ENCODE measurements around the gene PDZD11. TPM values are rescaled to one million over a fixed set of nuclear protein-coding genes. Genes with fewer than 3 reads are reported as not detected.

PDZD11 gene
- total RNA-seq, 1 experiment from 2014 or later: 30.6 TPM

DNA sequence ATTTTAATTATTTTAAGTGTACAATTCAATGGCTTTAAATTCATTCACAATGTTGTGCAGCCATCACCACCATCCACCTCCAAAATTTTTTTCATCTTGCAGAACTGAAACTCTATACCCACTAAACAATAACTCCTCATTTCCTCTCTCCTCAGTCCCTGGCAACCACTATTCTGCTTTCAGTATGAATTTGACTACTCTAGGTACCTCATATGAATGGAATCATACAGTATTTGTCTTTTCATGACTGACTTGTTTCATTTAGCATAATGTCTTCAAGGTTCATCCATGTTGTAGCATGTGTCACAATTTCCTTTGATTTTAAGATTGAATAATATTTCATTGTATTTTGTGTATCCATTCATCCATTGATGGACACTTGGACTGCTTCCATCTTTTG, 47.0 kb upstream of the PDZD11 start:
- no peak overlapping the region for H3K27ac Mint-ChIP-seq
- H4K20me1 ChIP-seq (ENCODE audit: control insufficient read depth, insufficient read depth, insufficient read length): no peaks in the 10 kb centered on the region
- H2AFZ ChIP-seq (ENCODE audit: low read length): no peak overlapping the region

More for the DNA sequence above, 47.0 kb upstream of the PDZD11 start:
- Histone ChIP-seq H3K27ac (ENCODE audit: insufficient read length, low read depth, low read length) (no peak overlapping the region), H2BK120ac (ENCODE audit: low read depth, low read length, poor library complexity, severe bottlenecking) (no peak overlapping the region), H2AK5ac (ENCODE audit: insufficient read length, low read length) (no peak overlapping the region), H3K14ac (ENCODE audit: insufficient read depth, low read length) (no peak overlapping the region), H3K56ac (ENCODE audit: insufficient read length, low read depth, low read length) (no peak overlapping the region), H3K79me1 (ENCODE audit: insufficient read depth, low read depth, low read length, poor library complexity, severe bottlenecking) (no peaks in the 10 kb centered on the region), H3K23ac (ENCODE audit: insufficient read length, low read depth, low read length) (no peak overlapping the region), H3K4ac (ENCODE audit: low read depth, low read length) (no peak overlapping the region), H4K91ac (ENCODE audit: insufficient read length, low read depth, low read length) (no peak overlapping the region), H3K27me3 (ENCODE audit: insufficient read depth, low read length) (no peaks in the 10 kb centered on the region), H2BK20ac (ENCODE audit: low read depth, low read length, poor library complexity, severe bottlenecking) (no peak overlapping the region), H4K5ac (ENCODE audit: insufficient read length, low read depth, low read length) (no peak overlapping the region), H3K23me2 (ENCODE audit: insufficient read length, low read depth, low read length, poor library complexity, severe bottlenecking) (no peaks in the 10 kb centered on the region), H3K9ac (ENCODE audit: extremely low read depth, insufficient read length, low read length) (no peak overlapping the region), H3K9me3 (ENCODE audit: control insufficient read depth, low read depth, low read length) (peaks cover 3% of the 10 kb centered on the region), H2BK5ac (ENCODE audit: insufficient read length, low read length) (no peak overlapping the region), H2BK15ac (ENCODE audit: low read depth, low read length) (no peak overlapping the region), H3K4me2 (ENCODE audit: insufficient read depth, insufficient read length, low read length) (no peak overlapping the region), H3K4me1 (ENCODE audit: insufficient read depth, low read length) (no peaks in the 10 kb centered on the region), H3T11ph (ENCODE audit: low read length) (no peak overlapping the region), H3K18ac (ENCODE audit: insufficient read length, low read depth, low read length) (no peak overlapping the region), H3K79me2 (ENCODE audit: insufficient read depth, low read length) (no peaks in the 10 kb centered on the region), H2BK12ac (ENCODE audit: insufficient read length, low read depth, low read length) (no peak overlapping the region), H4K8ac (replicated peaks; ENCODE audit: insufficient read length, low read depth, low read length) (no peak overlapping the region)
- no peak overlapping the region for H3K4me3 Mint-ChIP-seq
- no peaks in the 10 kb centered on the region for H3K27me3 Mint-ChIP-seq (ENCODE audit: low read depth)
- TF ChIP-seq, protein P1, sequence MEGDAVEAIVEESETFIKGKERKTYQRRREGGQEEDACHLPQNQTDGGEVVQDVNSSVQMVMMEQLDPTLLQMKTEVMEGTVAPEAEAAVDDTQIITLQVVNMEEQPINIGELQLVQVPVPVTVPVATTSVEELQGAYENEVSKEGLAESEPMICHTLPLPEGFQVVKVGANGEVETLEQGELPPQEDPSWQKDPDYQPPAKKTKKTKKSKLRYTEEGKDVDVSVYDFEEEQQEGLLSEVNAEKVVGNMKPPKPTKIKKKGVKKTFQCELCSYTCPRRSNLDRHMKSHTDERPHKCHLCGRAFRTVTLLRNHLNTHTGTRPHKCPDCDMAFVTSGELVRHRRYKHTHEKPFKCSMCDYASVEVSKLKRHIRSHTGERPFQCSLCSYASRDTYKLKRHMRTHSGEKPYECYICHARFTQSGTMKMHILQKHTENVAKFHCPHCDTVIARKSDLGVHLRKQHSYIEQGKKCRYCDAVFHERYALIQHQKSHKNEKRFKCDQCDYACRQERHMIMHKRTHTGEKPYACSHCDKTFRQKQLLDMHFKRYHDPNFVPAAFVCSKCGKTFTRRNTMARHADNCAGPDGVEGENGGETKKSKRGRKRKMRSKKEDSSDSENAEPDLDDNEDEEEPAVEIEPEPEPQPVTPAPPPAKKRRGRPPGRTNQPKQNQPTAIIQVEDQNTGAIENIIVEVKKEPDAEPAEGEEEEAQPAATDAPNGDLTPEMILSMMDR (conservative IDR thresholded peaks at IDR 0.05): no peak
- peaks cover 53 to 54% of the 10 kb centered on the region in 2 experiments for H3K9me3 Mint-ChIP-seq
- DNase-seq: no peak
- peaks cover 12 to 60% (median 48%) of the 10 kb centered on the region in 3 experiments for H3K36me3 Mint-ChIP-seq (ENCODE audit: insufficient read depth in 1 of 3, low read depth in 3 of 3)
- H3K4me1 Mint-ChIP-seq: no peaks in the 10 kb centered on the region
